ENCODE results near the gene CYB561D1.

- TF ChIP-seq CTCF (IDR thresholded peaks at IDR 0.05; ENCODE audit: insufficient read depth, low read length) (no peak), POLR2AphosphoS5 (IDR thresholded peaks at IDR 0.05; ENCODE audit: low read depth) (no peak)
Observed at GRCh38 chr1:109476825-109477224, 17.1 kb upstream of the CYB561D1 start.

Measured in HL-60 (cell line).